ENCODE results near the gene LCAT. TPM values are rescaled to one million over a fixed set of nuclear protein-coding genes. Genes with fewer than 3 reads are reported as not detected.

Gene LCAT
- total and polyA plus RNA-seq, 2 donors (not counting 1 experiment from before 2014, with no cell fraction given) = 7.6 to 16.3 TPM

DNA sequence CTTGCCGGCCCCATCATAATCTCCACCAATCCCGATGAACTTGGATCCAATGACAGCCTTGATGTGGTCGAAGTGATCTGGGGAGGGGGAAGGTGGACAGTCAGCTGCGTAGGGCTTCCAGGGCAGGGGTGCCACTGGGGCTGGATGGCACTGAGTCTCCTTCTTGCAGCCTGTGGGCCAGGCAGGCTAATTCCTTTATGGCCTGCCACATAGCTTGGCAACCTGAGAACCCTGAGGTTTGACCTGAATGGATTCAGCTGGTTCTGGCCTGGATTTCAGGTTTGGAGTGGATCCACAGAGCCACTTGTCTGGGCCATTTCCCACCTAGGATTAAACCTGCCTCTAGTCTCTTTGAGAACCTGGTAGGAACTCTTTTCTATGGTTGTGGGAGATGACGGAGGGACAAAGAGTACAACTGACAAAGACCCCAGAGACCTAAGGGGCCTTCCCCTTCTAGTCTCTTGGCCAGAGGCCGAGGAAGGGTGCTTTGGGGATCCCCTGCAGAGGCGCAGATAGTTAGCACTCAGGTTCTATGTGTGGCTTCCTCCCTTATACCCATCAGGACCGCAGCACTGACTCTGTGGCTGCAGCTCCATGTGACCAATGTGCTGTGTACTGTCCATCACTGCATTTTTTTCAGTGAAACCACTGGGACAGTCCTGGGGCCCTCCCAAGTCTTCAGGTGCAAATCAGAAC is 45.5 kb upstream of the LCAT start:
- Mint-ChIP-seq H3K27ac (peak overlapping the region; percentile 74), H3K27me3 (no peaks in the 10 kb centered on the region), H3K4me1 (peaks cover 55% of the 10 kb centered on the region), H3K4me3 (no peak overlapping the region), H3K9me3 (ENCODE audit: insufficient read depth) (no peaks in the 10 kb centered on the region)
- H3K79me2 ChIP-seq (ENCODE audit: control insufficient read depth, insufficient read depth, low read length) = peaks cover 31% of the 10 kb centered on the region
- DNase-seq = no peak
- ChIA-PET CTCF (interaction anchor here (1.1 to 28.7 kb wide), 3 partner anchors 10 to 104 kb away, joined by 3 to 320 read pairs (median 4); partner anchors contain the start of gene DPEP2), POLR2A (interaction anchor here (0.5 to 1.9 kb wide), 2 partner anchors 9 to 52 kb away, joined by 5 read pairs; partner anchors contain the start of gene DPEP2)
- intact Hi-C loops (cut with micrococcal nuclease) = loop anchor here (5.0 kb wide), 2 partner anchors 97 to 472 kb away; partner anchors contain the start of gene PSKH1
- H3K27ac ChIP-seq (ENCODE audit: low read length in 2 of 2) = peak overlapping the region in 1 of 2 donors; percentile 43
- no peaks in the 10 kb centered on the region for H3K27me3 ChIP-seq (replicated peaks in 1 of 4; ENCODE audit: control extremely low read depth in 1 of 4, control insufficient read depth in 3 of 4, insufficient read depth in 4 of 4, low read length in 3 of 4)
- no peak overlapping the region for H3K4me3 ChIP-seq (ENCODE audit: control extremely low read depth in 1 of 5, extremely low read depth in 1 of 5, insufficient read depth in 1 of 5, low read depth in 2 of 5, low read length in 4 of 5)
- no peak overlapping the region for H3K9ac ChIP-seq (ENCODE audit: low read length)
- no peaks in the 10 kb centered on the region for H3K9me3 ChIP-seq (ENCODE audit: control extremely low read depth in 1 of 3, control insufficient read depth in 2 of 3, insufficient read depth in 1 of 3, low read length in 2 of 3)
- no peak overlapping the region for H3K4me2 ChIP-seq (replicated peaks; ENCODE audit: low read depth, low read length, poor library complexity, severe bottlenecking)
- TF ChIP-seq, protein P1, sequence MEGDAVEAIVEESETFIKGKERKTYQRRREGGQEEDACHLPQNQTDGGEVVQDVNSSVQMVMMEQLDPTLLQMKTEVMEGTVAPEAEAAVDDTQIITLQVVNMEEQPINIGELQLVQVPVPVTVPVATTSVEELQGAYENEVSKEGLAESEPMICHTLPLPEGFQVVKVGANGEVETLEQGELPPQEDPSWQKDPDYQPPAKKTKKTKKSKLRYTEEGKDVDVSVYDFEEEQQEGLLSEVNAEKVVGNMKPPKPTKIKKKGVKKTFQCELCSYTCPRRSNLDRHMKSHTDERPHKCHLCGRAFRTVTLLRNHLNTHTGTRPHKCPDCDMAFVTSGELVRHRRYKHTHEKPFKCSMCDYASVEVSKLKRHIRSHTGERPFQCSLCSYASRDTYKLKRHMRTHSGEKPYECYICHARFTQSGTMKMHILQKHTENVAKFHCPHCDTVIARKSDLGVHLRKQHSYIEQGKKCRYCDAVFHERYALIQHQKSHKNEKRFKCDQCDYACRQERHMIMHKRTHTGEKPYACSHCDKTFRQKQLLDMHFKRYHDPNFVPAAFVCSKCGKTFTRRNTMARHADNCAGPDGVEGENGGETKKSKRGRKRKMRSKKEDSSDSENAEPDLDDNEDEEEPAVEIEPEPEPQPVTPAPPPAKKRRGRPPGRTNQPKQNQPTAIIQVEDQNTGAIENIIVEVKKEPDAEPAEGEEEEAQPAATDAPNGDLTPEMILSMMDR (IDR thresholded peaks at IDR 0.05) = no peak
- TF ChIP-seq EZH2 (IDR thresholded peaks at IDR 0.05; ENCODE audit: borderline replicate concordance, insufficient read depth, low read depth, low read length, poor library complexity, severe bottlenecking) = no peak
- H3K4me1 ChIP-seq (ENCODE audit: control insufficient read depth in 2 of 2, insufficient read depth in 2 of 2, low read length in 2 of 2) = peaks cover 26 to 38% of the 10 kb centered on the region in 2 donors
- 79% methylated on average over 5 of the region's 8 CpGs for WGBS (ENCODE audit: insufficient coverage)
- ATAC-seq (ENCODE audit: low read depth) = no peak
- peaks cover 10% of the 10 kb centered on the region for H4K20me1 ChIP-seq (ENCODE audit: control insufficient read depth, insufficient read depth, low read length, poor library complexity, severe bottlenecking)
- peaks cover 0 to 16% of the 10 kb centered on the region in 2 experiments for H3K36me3 ChIP-seq (replicated peaks in 1 of 2; ENCODE audit: control extremely low read depth in 1 of 2, control insufficient read depth in 1 of 2, extremely low read depth in 1 of 2, insufficient read depth in 2 of 2, low read length in 1 of 2)
- H2AFZ ChIP-seq (ENCODE audit: insufficient read depth, low read depth, low read length, poor library complexity, severe bottlenecking) = no peak overlapping the region

DNA sequence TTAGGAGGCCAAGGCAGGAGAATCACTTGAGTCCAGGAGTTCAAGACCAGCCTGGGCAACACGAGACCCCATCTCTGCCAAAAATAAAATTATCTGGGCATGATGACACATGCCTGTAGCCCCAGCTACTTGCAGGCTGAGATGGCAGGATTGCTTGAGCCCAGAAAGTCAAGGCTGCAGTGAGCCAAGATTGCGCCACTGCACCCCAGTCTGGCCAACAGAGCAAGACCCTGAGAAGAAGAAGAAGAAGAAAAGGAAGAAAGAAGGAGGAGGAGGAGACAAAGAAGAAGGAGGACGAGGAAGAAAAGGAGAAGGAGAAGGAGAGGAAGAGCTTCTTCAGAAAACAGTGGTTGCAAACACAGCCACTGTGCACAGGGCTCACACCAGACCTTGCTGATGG is 44.8 kb upstream of the LCAT start:
- ATAC-seq (ENCODE audit: low read depth) (no peak), DNase-seq (no peak)
- Histone ChIP-seq H3K4me2 (replicated peaks; ENCODE audit: low read depth, low read length, poor library complexity, severe bottlenecking) (no peak overlapping the region), H3K9me3 (ENCODE audit: control extremely low read depth in 1 of 3, control insufficient read depth in 2 of 3, insufficient read depth in 1 of 3, low read length in 2 of 3) (no peaks in the 10 kb centered on the region), H3K27ac (ENCODE audit: low read length in 2 of 2) (peak overlapping the region in 1 of 2 donors; percentile 43), H3K4me3 (ENCODE audit: control extremely low read depth in 1 of 5, extremely low read depth in 1 of 5, insufficient read depth in 1 of 5, low read depth in 2 of 5, low read length in 4 of 5) (no peak overlapping the region), H2AFZ (ENCODE audit: insufficient read depth, low read depth, low read length, poor library complexity, severe bottlenecking) (no peak overlapping the region), H3K4me1 (ENCODE audit: control insufficient read depth in 2 of 2, insufficient read depth in 2 of 2, low read length in 2 of 2) (peaks cover 29 to 39% of the 10 kb centered on the region in 2 donors), H4K20me1 (ENCODE audit: control insufficient read depth, insufficient read depth, low read length, poor library complexity, severe bottlenecking) (peaks cover 10% of the 10 kb centered on the region), H3K79me2 (ENCODE audit: control insufficient read depth, insufficient read depth, low read length) (peaks cover 32% of the 10 kb centered on the region), H3K9ac (ENCODE audit: low read length) (no peak overlapping the region), H3K27me3 (replicated peaks in 1 of 4; ENCODE audit: control extremely low read depth in 1 of 4, control insufficient read depth in 3 of 4, insufficient read depth in 4 of 4, low read length in 3 of 4) (no peaks in the 10 kb centered on the region), H3K36me3 (replicated peaks in 1 of 2; ENCODE audit: control extremely low read depth in 1 of 2, control insufficient read depth in 1 of 2, extremely low read depth in 1 of 2, insufficient read depth in 2 of 2, low read length in 1 of 2) (peaks cover 0 to 16% of the 10 kb centered on the region in 2 experiments)
- H3K4me1 Mint-ChIP-seq = peaks cover 59% of the 10 kb centered on the region
- ChIA-PET POLR2A (interaction anchor here (0.5 to 1.9 kb wide), 3 partner anchors 10 to 53 kb away, joined by 3 to 5 read pairs (median 5); partner anchors contain the start of gene DPEP2), CTCF (interaction anchor here (1.1 to 28.7 kb wide), 3 partner anchors 11 to 103 kb away, joined by 3 to 320 read pairs (median 4); partner anchors contain the start of gene DPEP2)
- H3K27me3 Mint-ChIP-seq = no peaks in the 10 kb centered on the region
- no peak overlapping the region for H3K4me3 Mint-ChIP-seq
- peak overlapping the region; percentile 51 for H3K27ac Mint-ChIP-seq
- TF ChIP-seq EZH2 (IDR thresholded peaks at IDR 0.05; ENCODE audit: borderline replicate concordance, insufficient read depth, low read depth, low read length, poor library complexity, severe bottlenecking) = no peak
- TF ChIP-seq, protein P1 (IDR thresholded peaks at IDR 0.05) = no peak
- WGBS (ENCODE audit: insufficient coverage) = 93% methylated on average over 3 of the region's 3 CpGs
- no peaks in the 10 kb centered on the region for H3K9me3 Mint-ChIP-seq (ENCODE audit: insufficient read depth)
- intact Hi-C loops (cut with micrococcal nuclease) = no loop called here

Measured in B cell (primary cell).